NB4 (cell line): Measurements from ENCODE around the gene TMEM100.
"Not testable (repeated sequence)": the region's sequence is repeated elsewhere in the genome, so short reads cannot be mapped to it uniquely, and the experiment has no call there.

ENCODE experiments used
- DNase-seq: peaks from one replicate; pipeline ENCODE4 v3.0.0; 2010; ENCODE audit warnings: low read depth
- H3K4me3 ChIP-seq: one replicate; pipeline ENCODE4 v1.5.1; 2011; ENCODE audit warnings: mild to moderate bottlenecking, low read depth, low read length, moderate library complexity
- CTCF ChIP-seq: IDR thresholded peaks from one replicate; pipeline ENCODE4 v1.5.1; 2012; ENCODE audit warnings: low read depth, low read length
- MAX ChIP-seq: IDR thresholded peaks from 2 replicates; pipeline ENCODE4 v1.6.1; 2011; ENCODE audit warnings: low read depth, low read length
- MYC ChIP-seq: IDR thresholded peaks from 2 replicates; pipeline ENCODE4 v1.6.1; 2011; ENCODE audit warnings: low read depth, low read length
- POLR2A ChIP-seq: IDR thresholded peaks from 2 replicates; pipeline ENCODE4 v1.6.1; 2011; ENCODE audit warnings: mild to moderate bottlenecking; ENCODE audit not compliant: insufficient read length; ENCODE audit errors: extremely low read depth

The TMEM100 gene

GRCh38 chr17:55673743-55674506, 48.7 kb downstream of the TMEM100 start:
- H3K4me3 ChIP-seq, result no peak overlapping the region
- TF ChIP-seq MYC, result no peak
- TF ChIP-seq MAX, result no peak
- TF ChIP-seq CTCF, result no peak
- peak; percentile 87 for DNase-seq

GRCh38 chr17:55672585-55673501, 49.8 kb downstream of the TMEM100 start:
- peak; percentile 62 for DNase-seq
- H3K4me3 ChIP-seq, result no peak overlapping the region
- no peak for TF ChIP-seq MAX
- no peak for TF ChIP-seq CTCF
- TF ChIP-seq MYC, result no peak
- no peak for TF ChIP-seq POLR2A

GRCh38 chr17:55672010-55672409, 50.7 kb downstream of the TMEM100 start:
- not testable (repeated sequence) for H3K4me3 ChIP-seq, DNase-seq
